IMR-90 (cell line): ENCODE measurements around the gene YES1. TPM values are rescaled to one million over a fixed set of nuclear protein-coding genes. Genes with fewer than 3 reads are reported as not detected.
"Not testable (repeated sequence)": the region's sequence is repeated elsewhere in the genome, so short reads cannot be mapped to it uniquely, and the experiment has no call there.

ENCODE experiments used
- ATAC-seq: fragments of 200-7000 bp; cut with Tn5 transposase; 2 replicates; pipeline ENCODE4 v1.9.1; 2020; ENCODE audit warnings: low read depth, mild to moderate bottlenecking, moderate library complexity
- BruUV-seq: library from RNA; stranded (reverse); fragments of 400-500 nt; replicated peaks from 2 replicates; lab custom pipeline; 2021; lab: Mats Ljungman, UMichigan
- CTCF ChIA-PET: fragments of 300-600 bp; formaldehyde crosslinking; extraction: SDS; loops from one replicate; lab custom pipeline; 2021; ENCODE audit warnings: antibody characterized with exemption; lab: Yijun Ruan, JAX
- POLR2A ChIA-PET: fragments of 300-600 bp; sonication (Branson Sonifier 250); formaldehyde crosslinking; loops from one replicate; lab custom pipeline; 2022; ENCODE audit warnings: antibody characterized with exemption; ENCODE audit not compliant: unreplicated experiment; lab: Charles Lee
- DNase-seq: peaks from one replicate; pipeline ENCODE4 v3.0.0; 2013
- H2AFZ ChIP-seq: replicated peaks from 2 replicates; pipeline ENCODE3; 2013; ENCODE audit warnings: low read length, mild to moderate bottlenecking; ENCODE audit not compliant: poor library complexity
- H2AK5ac ChIP-seq: 2 replicates; pipeline ENCODE4 v1.6.1; 2013; ENCODE audit warnings: low read depth, low read length, inconsistent platforms
- H2AK9ac ChIP-seq: replicated peaks from 2 replicates; pipeline ENCODE3; 2013; ENCODE audit warnings: mild to moderate bottlenecking, low read depth, low read length, moderate library complexity; ENCODE audit not compliant: poor library complexity
- H2BK120ac ChIP-seq: 2 replicates; pipeline ENCODE4 v1.6.1; 2013; ENCODE audit warnings: low read depth, low read length, inconsistent platforms
- H2BK15ac ChIP-seq: 3 replicates; pipeline ENCODE4 v1.6.1; 2013; ENCODE audit warnings: low read depth, low read length, inconsistent platforms
- H2BK20ac ChIP-seq: 2 replicates; pipeline ENCODE4 v1.6.1; 2013; ENCODE audit warnings: low read depth, mild to moderate bottlenecking, inconsistent platforms, low read length, moderate library complexity
- H2BK5ac ChIP-seq: 2 replicates; pipeline ENCODE4 v1.6.1; 2013; ENCODE audit warnings: mild to moderate bottlenecking, low read depth, low read length, inconsistent platforms; ENCODE audit not compliant: poor library complexity, severe bottlenecking
- H3K14ac ChIP-seq: replicated peaks from 2 replicates; pipeline ENCODE4 v1.6.1; 2013; ENCODE audit warnings: low read depth, low read length, inconsistent platforms
- H3K18ac ChIP-seq: 2 replicates; pipeline ENCODE4 v1.6.1; 2013; ENCODE audit warnings: low read depth, low read length, control low read depth
- H3K23ac ChIP-seq: 2 replicates; pipeline ENCODE4 v1.6.1; 2013; ENCODE audit warnings: low read depth, low read length, inconsistent platforms
- H3K27ac ChIP-seq: 2 replicates; pipeline ENCODE4 v1.5.1; 2013; ENCODE audit warnings: mild to moderate bottlenecking, control low read depth, low read length; ENCODE audit not compliant: insufficient read depth
- H3K27me3 ChIP-seq: 2 replicates; pipeline ENCODE4 v1.6.1; 2013; ENCODE audit warnings: low read length; ENCODE audit not compliant: control insufficient read depth, insufficient read depth
- H3K36me3 ChIP-seq: 2 replicates; pipeline ENCODE4 v1.6.1; 2013; ENCODE audit warnings: low read length, mixed read lengths; ENCODE audit not compliant: control insufficient read depth, insufficient read depth
- H3K4ac ChIP-seq: 2 replicates; pipeline ENCODE4 v1.6.1; 2013; ENCODE audit warnings: low read depth, low read length, inconsistent platforms
- H3K4me1 ChIP-seq: 2 replicates; pipeline ENCODE4 v1.6.1; 2013; ENCODE audit warnings: low read length, mixed read lengths; ENCODE audit not compliant: control insufficient read depth, insufficient read depth
- H3K4me2 ChIP-seq: 2 replicates; pipeline ENCODE4 v1.6.1; 2013; ENCODE audit warnings: low read depth, mild to moderate bottlenecking, control low read depth, low read length, moderate library complexity
- H3K4me3 ChIP-seq: 2 replicates; pipeline ENCODE4 v1.5.1; 2013; ENCODE audit warnings: low read depth, mild to moderate bottlenecking, control low read depth, low read length, moderate library complexity; ENCODE audit not compliant: insufficient read depth
- H3K56ac ChIP-seq: 2 replicates; pipeline ENCODE4 v1.6.1; 2013; ENCODE audit warnings: low read length, inconsistent platforms; ENCODE audit not compliant: insufficient read depth; ENCODE audit errors: extremely low read depth
- H3K79me1 ChIP-seq, 2 experiments: 2 replicates each; pipeline ENCODE4 v1.6.1; 2013; ENCODE audit warnings: low read length in 2 of 2, inconsistent platforms in 1 of 2, low read depth in 1 of 2
- H3K9ac ChIP-seq: 2 replicates; pipeline ENCODE4 v1.6.1; 2013; ENCODE audit warnings: low read depth, low read length, control low read depth
- H3K9me1 ChIP-seq: 2 replicates; pipeline ENCODE4 v1.6.1; 2013; ENCODE audit warnings: low read length, inconsistent platforms; ENCODE audit not compliant: insufficient read depth
- H3K9me3 ChIP-seq: 2 replicates; pipeline ENCODE4 v1.6.1; 2013; ENCODE audit warnings: low read length; ENCODE audit not compliant: control insufficient read depth, insufficient read depth
- H4K20me1 ChIP-seq: 2 replicates; pipeline ENCODE4 v1.6.1; 2013; ENCODE audit warnings: low read length, inconsistent platforms; ENCODE audit not compliant: insufficient read depth
- H4K5ac ChIP-seq: 2 replicates; pipeline ENCODE4 v1.6.1; 2013; ENCODE audit warnings: mild to moderate bottlenecking, low read depth, low read length, control low read depth
- H4K8ac ChIP-seq, 2 experiments: 2 replicates each; pipeline ENCODE4 v1.6.1; 2013; ENCODE audit warnings: low read depth in 2 of 2, low read length in 2 of 2, control low read depth in 1 of 2, inconsistent platforms in 1 of 2
- H4K91ac ChIP-seq: 2 replicates; pipeline ENCODE4 v1.6.1; 2013; ENCODE audit warnings: low read depth, low read length, inconsistent platforms; ENCODE audit not compliant: insufficient read depth
- BHLHE40 ChIP-seq: fragments of 150-350 bp; IDR thresholded peaks from 2 replicates; pipeline ENCODE4 v1.6.1; 2016; ENCODE audit warnings: mild to moderate bottlenecking, low read depth, low read length
- MAFK ChIP-seq: IDR thresholded peaks from 2 replicates; pipeline ENCODE4 v1.6.1; 2012; ENCODE audit warnings: low read depth, low read length, improper control_type of control experiment
- MAZ ChIP-seq: IDR thresholded peaks from 2 replicates; pipeline ENCODE4 v1.6.1; 2012; ENCODE audit warnings: low read depth, mild to moderate bottlenecking, low read length, improper control_type of control experiment, moderate library complexity, borderline replicate concordance
- MXI1 ChIP-seq: IDR thresholded peaks from 2 replicates; pipeline ENCODE4 v1.6.1; 2012; ENCODE audit warnings: low read depth, mild to moderate bottlenecking, low read length, moderate library complexity, borderline replicate concordance
- POLR2A ChIP-seq: IDR thresholded peaks from 2 replicates; pipeline ENCODE4 v1.6.1; 2012; ENCODE audit warnings: mild to moderate bottlenecking, low read depth, low read length
- WGBS, 2 experiments: methylation state at CpG; one replicate each; pipeline versions ENCODE4 v1.1.5 to v1.1.7; 2013; ENCODE audit warnings: missing lambda C conversion rate in 2 of 2; ENCODE audit not compliant: insufficient read length in 1 of 2; ENCODE audit errors: extremely low coverage in 2 of 2; 5-methylcytosine and 5-hydroxymethylcytosine counted together
- dilution Hi-C: fragments of 300-500 bp; cut with HindIII; formaldehyde crosslinking; loops from one replicate; pipeline ENCODE4 v1.14.3; 2018; ENCODE audit warnings: low sequenced_read_pairs; ENCODE audit not compliant: unreplicated experiment
- in situ Hi-C: fragments of 300-500 bp; cut with MboI; formaldehyde crosslinking; loops from 3 replicates; pipeline ENCODE4 v1.14.3; 2019; ENCODE audit warnings: low sequenced_read_pairs, inconsistent platforms, mixed read lengths
- intact Hi-C: fragments of 100-400 bp; cut with micrococcal nuclease; formaldehyde crosslinking; loops from 2 replicates; pipeline ENCODE4 v1.10.0; 2022
- polyA plus RNA-seq, 3 experiments: library from polyadenylated mRNA; depleted of rRNA; stranded (reverse); fragments of >200 nt; gene quantifications; 2 replicates each; pipeline ENCODE4 v1.2.3, GENCODE V29; 2012; ENCODE audit warnings: low replicate concordance in 1 of 3
- total RNA-seq: library from RNA; depleted of rRNA; stranded (reverse); fragments of >200 nt; gene quantifications from 2 replicates; pipeline ENCODE4 v1.2.3, GENCODE V29; 2012

YES1 gene
- total and polyA plus RNA-seq, 2 of the 4 experiments (the other 2 are of a cell fraction), result 16.7 to 62.0 TPM

DNA sequence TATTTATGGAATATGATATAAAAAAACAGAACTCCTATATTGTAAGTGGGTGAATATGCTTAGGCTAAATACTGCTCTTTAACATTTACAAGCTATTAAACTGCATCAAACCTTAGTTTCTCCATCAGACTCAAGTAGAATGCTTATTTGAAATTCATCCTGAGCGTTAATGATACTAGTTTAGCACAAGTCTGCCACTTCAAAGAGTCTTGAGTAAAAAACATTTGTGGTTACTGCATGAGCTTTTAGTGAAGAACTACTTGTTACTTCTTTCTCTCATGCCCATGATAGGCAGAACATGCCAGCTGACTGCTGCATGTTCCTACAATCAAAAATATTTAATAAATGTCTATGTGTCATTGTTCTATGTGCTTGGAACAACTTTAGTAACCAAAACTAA, 12.1 kb downstream of the YES1 start:
- BruUV-seq, result no TSS peak
- H2AK9ac ChIP-seq, result no peak overlapping the region
- H3K36me3 ChIP-seq, result no peaks in the 10 kb centered on the region
- no peaks in the 10 kb centered on the region for H3K27me3 ChIP-seq
- H3K9me3 ChIP-seq, result no peaks in the 10 kb centered on the region
- TF ChIP-seq MXI1 (no peak), MAFK (no peak), MAZ (no peak), POLR2A (no peak), BHLHE40 (no peak)
- H2BK15ac ChIP-seq, result no peak overlapping the region
- no peak overlapping the region for H4K8ac ChIP-seq
- no peak overlapping the region for H3K4me3 ChIP-seq
- ChIA-PET CTCF (interaction anchor here (0.8 kb wide), 1 partner anchor 30 kb away, joined by 3 read pairs; no protein-coding TSS in a partner anchor), POLR2A (no interaction called here)
- H3K79me1 ChIP-seq, result peaks cover 0 to 46% of the 10 kb centered on the region in 2 experiments; a peak in 3 of 4 replicates
- H3K27ac ChIP-seq, result no peak overlapping the region
- WGBS, 2 experiments, result no CpG with 5 or more reads among the region's 1 CpG
- H3K23ac ChIP-seq, result no peak overlapping the region
- H4K20me1 ChIP-seq, result peaks cover 5% of the 10 kb centered on the region
- no peak overlapping the region for H2AK5ac ChIP-seq
- no peak overlapping the region for H3K9ac ChIP-seq
- no peak overlapping the region for H3K4me2 ChIP-seq
- in situ Hi-C loops, result no loop called here
- intact Hi-C loops, result loop anchor here (5.0 kb wide), 1 partner anchor 33 kb away; no protein-coding TSS in a partner anchor
- H3K56ac ChIP-seq, result no peak overlapping the region
- no peak overlapping the region for H3K14ac ChIP-seq
- ATAC-seq (no peak), DNase-seq (no peak)
- H2BK20ac ChIP-seq, result no peak overlapping the region
- no peaks in the 10 kb centered on the region for H3K9me1 ChIP-seq
- H4K5ac ChIP-seq, result no peak overlapping the region
- peaks cover 2% of the 10 kb centered on the region; the same call in 1 of the 2 replicates for H3K4me1 ChIP-seq
- no peak overlapping the region for H4K91ac ChIP-seq
- H2BK5ac ChIP-seq, result no peak overlapping the region
- H2AFZ ChIP-seq, result no peak overlapping the region
- dilution Hi-C loops, result no loop called here
- no peak overlapping the region for H3K18ac ChIP-seq
- H2BK120ac ChIP-seq, result no peak overlapping the region
- no peak overlapping the region for H3K4ac ChIP-seq

DNA sequence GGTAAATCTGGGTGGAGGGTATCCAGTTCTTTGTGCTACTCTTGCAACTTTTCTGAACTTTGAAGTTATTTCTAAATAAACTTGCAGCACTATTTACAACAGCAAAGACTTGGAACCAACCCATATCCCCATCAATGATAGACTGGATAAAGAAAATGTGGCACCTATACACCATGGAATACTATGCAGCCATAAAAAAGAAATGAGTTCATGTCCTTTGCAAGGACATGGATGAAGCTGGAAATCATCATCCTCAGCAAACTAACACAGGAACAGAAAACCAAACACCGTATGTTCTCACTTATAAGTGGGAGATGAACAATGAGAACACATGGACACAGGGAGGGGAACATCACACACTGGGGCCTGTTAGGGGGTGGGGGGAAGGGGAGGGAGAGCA, 16.7 kb downstream of the YES1 start:
- WGBS, 2 experiments, result no CpG with 5 or more reads among the region's 1 CpG
- BruUV-seq, H3K9ac ChIP-seq, H3K36me3 ChIP-seq, H2AK9ac ChIP-seq, H3K9me1 ChIP-seq, H4K91ac ChIP-seq, H3K4me3 ChIP-seq, H4K5ac ChIP-seq, H3K4me2 ChIP-seq, H2BK5ac ChIP-seq, H2BK20ac ChIP-seq, H3K18ac ChIP-seq, in situ Hi-C loops, ATAC-seq, H3K23ac ChIP-seq, H3K56ac ChIP-seq, H2BK15ac ChIP-seq, DNase-seq, H3K27me3 ChIP-seq, H2AK5ac ChIP-seq, H3K9me3 ChIP-seq, H2BK120ac ChIP-seq, POLR2A ChIA-PET, H2AFZ ChIP-seq, CTCF ChIA-PET, dilution Hi-C loops, H3K4me1 ChIP-seq, H3K14ac ChIP-seq, H4K8ac ChIP-seq, intact Hi-C loops, H3K4ac ChIP-seq, H3K27ac ChIP-seq: not testable (repeated sequence)
- Histone ChIP-seq H4K20me1 (peaks cover 17% of the 10 kb centered on the region), H3K79me1 (peaks cover 6 to 56% of the 10 kb centered on the region in 2 experiments; a peak in 3 of 4 replicates)
